ENCODE measurements around the gene KCTD7. TPM values are rescaled to one million over a fixed set of nuclear protein-coding genes. Genes with fewer than 3 reads are reported as not detected.

Gene KCTD7
- total and polyA plus RNA-seq, 10 donors: 2.3 to 25.0 (median 14.5) TPM

DNA sequence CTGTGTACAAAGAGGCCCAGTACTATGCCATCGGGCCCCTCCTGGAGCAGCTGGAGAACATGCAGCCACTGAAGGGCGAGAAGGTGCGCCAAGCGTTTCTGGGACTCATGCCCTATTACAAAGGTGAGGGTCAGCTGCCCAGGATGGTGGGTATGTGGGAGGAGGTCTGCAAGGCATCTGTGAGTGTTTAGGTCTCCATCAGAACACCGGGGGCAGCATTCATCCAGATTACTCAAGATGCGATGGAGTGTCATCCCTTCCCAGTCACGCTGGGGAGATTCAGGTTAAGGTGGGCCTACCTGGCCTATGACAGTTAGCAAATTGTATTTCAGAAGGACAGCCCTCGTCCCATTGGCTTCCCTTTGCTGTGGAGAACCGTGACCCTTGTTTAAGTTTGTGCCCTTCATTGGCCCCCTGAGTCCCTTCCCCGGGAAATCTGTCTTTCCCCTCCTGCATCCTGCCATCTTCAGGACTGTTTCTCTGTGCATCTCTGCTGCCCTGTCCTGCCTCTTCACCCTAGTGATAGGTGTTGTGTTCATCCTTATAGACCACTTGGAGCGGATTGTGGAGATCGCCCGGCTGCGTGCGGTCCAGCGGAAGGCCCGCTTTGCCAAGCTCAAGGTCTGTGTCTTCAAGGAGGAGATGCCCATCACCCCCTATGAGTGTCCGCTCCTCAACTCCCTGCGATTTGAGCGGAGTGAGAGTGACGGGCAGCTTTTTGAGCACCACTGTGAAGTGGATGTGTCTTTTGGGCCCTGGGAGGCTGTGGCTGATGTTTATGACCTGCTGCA is 9.8 kb downstream of the KCTD7 start:
- TF ChIP-seq POLR2A (IDR thresholded peaks at IDR 0.05) (no peak), POLR2AphosphoS5 (IDR thresholded peaks at IDR 0.05) (peak in 1 of 3 donors; percentile 16)
- no peak for DNase-seq
- WGBS, 5 donors: 93 to 96% (median 95%) methylated on average over 21 of the region's 21 CpGs
- Histone ChIP-seq H3K4me3 (no peak overlapping the region), H3K27ac (no peak overlapping the region), H3K27me3 (replicated peaks in 1 of 7) (no peaks in the 10 kb centered on the region), H3K36me3 (peaks cover 4 to 93% (median 64%) of the 10 kb centered on the region in 6 donors), H3K9me3 (no peaks in the 10 kb centered on the region), H3K4me1 (peaks cover 0 to 31% (median 9%) of the 10 kb centered on the region in 6 donors)
- intact Hi-C loops (cut with DNase I; ENCODE audit: low total_unique reads): no loop called here

DNA sequence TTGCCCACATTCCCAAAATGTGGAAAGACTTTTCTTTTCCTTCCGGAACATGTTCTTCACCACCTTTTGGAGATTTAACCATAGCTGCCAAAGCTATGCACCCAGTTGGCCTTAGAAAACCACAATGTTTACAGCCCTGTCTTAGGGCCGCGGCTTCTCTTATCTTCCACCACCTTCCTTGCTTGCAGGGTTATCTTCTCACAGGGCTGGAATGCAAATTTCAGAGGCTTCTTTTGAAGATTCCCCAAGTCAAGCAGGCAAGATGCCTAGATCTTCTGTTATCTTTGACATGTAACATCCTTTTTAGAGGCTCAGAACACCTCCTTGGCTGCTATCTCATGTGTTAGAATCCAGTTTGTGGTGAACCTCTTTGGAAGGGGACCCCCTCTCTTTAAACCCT is 11.1 kb downstream of the KCTD7 start:
- no peaks in the 10 kb centered on the region for H3K27me3 ChIP-seq (replicated peaks in 1 of 7)
- H3K4me1 ChIP-seq: peaks cover 0 to 23% (median 7%) of the 10 kb centered on the region in 6 donors
- WGBS, 5 donors: 80 to 95% (median 93%) methylated on average over 3 of the region's 3 CpGs
- no peaks in the 10 kb centered on the region for H3K9me3 ChIP-seq
- H3K36me3 ChIP-seq: peaks cover 4 to 93% (median 67%) of the 10 kb centered on the region in 6 donors
- no peak overlapping the region for H3K27ac ChIP-seq
- H3K4me3 ChIP-seq: no peak overlapping the region
- intact Hi-C loops (cut with DNase I; ENCODE audit: low total_unique reads): no loop called here
- no peak for DNase-seq
- TF ChIP-seq POLR2AphosphoS5 (IDR thresholded peaks at IDR 0.05): no peak
- TF ChIP-seq, protein P1, sequence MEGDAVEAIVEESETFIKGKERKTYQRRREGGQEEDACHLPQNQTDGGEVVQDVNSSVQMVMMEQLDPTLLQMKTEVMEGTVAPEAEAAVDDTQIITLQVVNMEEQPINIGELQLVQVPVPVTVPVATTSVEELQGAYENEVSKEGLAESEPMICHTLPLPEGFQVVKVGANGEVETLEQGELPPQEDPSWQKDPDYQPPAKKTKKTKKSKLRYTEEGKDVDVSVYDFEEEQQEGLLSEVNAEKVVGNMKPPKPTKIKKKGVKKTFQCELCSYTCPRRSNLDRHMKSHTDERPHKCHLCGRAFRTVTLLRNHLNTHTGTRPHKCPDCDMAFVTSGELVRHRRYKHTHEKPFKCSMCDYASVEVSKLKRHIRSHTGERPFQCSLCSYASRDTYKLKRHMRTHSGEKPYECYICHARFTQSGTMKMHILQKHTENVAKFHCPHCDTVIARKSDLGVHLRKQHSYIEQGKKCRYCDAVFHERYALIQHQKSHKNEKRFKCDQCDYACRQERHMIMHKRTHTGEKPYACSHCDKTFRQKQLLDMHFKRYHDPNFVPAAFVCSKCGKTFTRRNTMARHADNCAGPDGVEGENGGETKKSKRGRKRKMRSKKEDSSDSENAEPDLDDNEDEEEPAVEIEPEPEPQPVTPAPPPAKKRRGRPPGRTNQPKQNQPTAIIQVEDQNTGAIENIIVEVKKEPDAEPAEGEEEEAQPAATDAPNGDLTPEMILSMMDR (IDR thresholded peaks at IDR 0.05 in 8 of 11, conservative IDR thresholded peaks at IDR 0.05 in 3 of 11): no peak
- no peak for TF ChIP-seq POLR2A (IDR thresholded peaks at IDR 0.05)

DNA sequence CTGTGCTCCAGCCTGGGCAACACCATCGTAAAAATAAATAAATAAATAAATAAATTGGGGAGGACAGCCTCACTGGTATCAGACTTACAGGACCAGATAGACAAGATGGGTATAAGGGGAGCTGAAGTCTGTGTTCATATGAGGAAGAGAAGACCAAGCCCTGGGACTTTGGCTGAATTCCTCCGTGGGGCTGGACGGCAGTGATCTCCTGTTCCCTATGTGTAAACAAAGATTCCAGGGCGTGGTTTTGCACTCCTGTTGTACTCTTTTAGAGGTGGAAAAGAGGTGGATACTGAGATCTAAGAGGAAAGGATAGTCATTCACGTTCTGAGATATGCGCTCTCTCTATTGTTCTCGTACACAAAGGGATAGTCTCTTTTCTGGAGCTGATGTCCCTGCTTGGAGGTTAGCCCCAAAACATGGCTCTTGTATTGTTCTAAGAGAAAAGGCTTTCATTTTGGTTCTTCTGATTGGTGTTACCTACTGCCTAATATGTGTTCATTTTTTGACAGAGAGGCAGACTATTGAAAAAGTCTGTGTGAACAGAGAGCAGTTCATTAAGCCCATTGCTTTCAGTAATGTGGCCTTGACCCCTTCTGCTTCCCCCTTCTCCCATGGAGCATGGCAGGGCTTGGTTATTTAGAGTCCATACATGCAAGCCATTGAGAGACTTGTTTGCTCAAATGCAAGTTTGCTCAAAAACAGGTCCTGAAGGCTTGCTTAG is 12.3 kb downstream of the KCTD7 start:
- peaks cover 4 to 98% (median 68%) of the 10 kb centered on the region in 6 donors for H3K36me3 ChIP-seq
- TF ChIP-seq POLR2AphosphoS5 (IDR thresholded peaks at IDR 0.05): no peak
- TF ChIP-seq, protein P1 (IDR thresholded peaks at IDR 0.05 in 8 of 11, conservative IDR thresholded peaks at IDR 0.05 in 3 of 11): no peak
- TF ChIP-seq POLR2A (IDR thresholded peaks at IDR 0.05): no peak
- 90 to 95% (median 93%) methylated on average over 7 of the region's 7 CpGs for WGBS, 5 donors
- no peak overlapping the region for H3K27ac ChIP-seq
- peaks cover 0 to 19% (median 7%) of the 10 kb centered on the region in 6 donors for H3K4me1 ChIP-seq
- intact Hi-C loops (cut with DNase I; ENCODE audit: low total_unique reads): no loop called here
- H3K4me3 ChIP-seq: no peak overlapping the region
- no peaks in the 10 kb centered on the region for H3K27me3 ChIP-seq (replicated peaks in 1 of 7)
- H3K9me3 ChIP-seq: no peaks in the 10 kb centered on the region
- no peak for DNase-seq

DNA sequence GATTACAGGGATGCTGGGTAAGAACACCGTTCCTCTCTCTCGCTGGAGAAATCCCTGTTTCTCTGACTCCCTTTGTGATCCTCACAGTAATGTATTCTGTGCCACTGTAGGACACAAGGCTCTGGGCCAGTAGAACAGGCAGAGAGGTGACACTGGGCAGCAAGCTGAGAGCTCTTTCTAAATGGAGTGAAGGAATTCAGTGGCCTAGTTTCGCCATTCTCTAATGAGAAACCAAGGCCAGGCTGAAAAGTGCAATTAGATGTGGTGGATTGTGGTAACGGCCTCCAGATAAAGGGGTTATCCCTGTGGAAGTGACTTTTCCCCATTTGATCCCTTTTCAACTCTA is 12.8 kb downstream of the KCTD7 start:
- intact Hi-C loops (cut with DNase I; ENCODE audit: low total_unique reads): no loop called here
- H3K36me3 ChIP-seq: peaks cover 4 to 100% (median 68%) of the 10 kb centered on the region in 6 donors
- TF ChIP-seq, protein P1 (IDR thresholded peaks at IDR 0.05 in 8 of 11, conservative IDR thresholded peaks at IDR 0.05 in 3 of 11): no peak
- no peak for TF ChIP-seq POLR2AphosphoS5 (IDR thresholded peaks at IDR 0.05)
- TF ChIP-seq POLR2A (IDR thresholded peaks at IDR 0.05): no peak

More for the DNA sequence above, 12.8 kb downstream of the KCTD7 start:
- DNase-seq: no peak
- no peaks in the 10 kb centered on the region for H3K27me3 ChIP-seq (replicated peaks in 1 of 7)
- H3K27ac ChIP-seq: no peak overlapping the region
- H3K4me1 ChIP-seq: peaks cover 0 to 19% (median 7%) of the 10 kb centered on the region in 6 donors
- H3K9me3 ChIP-seq: no peaks in the 10 kb centered on the region
- H3K4me3 ChIP-seq: no peak overlapping the region
- WGBS, 5 donors: 92 to 96% (median 93%) methylated on average over 4 of the region's 4 CpGs
